H54 (cell line): ENCODE measurements around the gene GNB1.

Experiments used
- DNase-seq: peaks from one replicate; pipeline ENCODE4 v3.0.0; 2011; ENCODE audit warnings: low spot score, mixed read lengths; ENCODE audit not compliant: insufficient read length
- FAIRE-seq: peaks from 3 replicates; lab custom pipeline; 2011; peaks lifted over from hg19 to GRCh38; lab: Jason Lieb, UNC
- POLR2A ChIP-seq: IDR thresholded peaks from 2 replicates; pipeline ENCODE4 v1.6.1; 2011; ENCODE audit warnings: low read depth, mild to moderate bottlenecking, low read length

Gene GNB1

GRCh38 chr1:1768249-1768992, 122.5 kb downstream of the GNB1 start:
- no peak for TF ChIP-seq POLR2A
- no peak for DNase-seq
- FAIRE-seq: no peak

GRCh38 chr1:1764876-1765470, 125.9 kb downstream of the GNB1 start:
- FAIRE-seq: no peak
- TF ChIP-seq POLR2A: no peak
- no peak for DNase-seq

GRCh38 chr1:1763657-1764621, 126.9 kb downstream of the GNB1 start:
- no peak for FAIRE-seq
- TF ChIP-seq POLR2A: no peak
- DNase-seq: no peak

GRCh38 chr1:1761504-1762376, 129.1 kb downstream of the GNB1 start:
- no peak for TF ChIP-seq POLR2A
- FAIRE-seq (no peak), DNase-seq (no peak)

- FAIRE-seq: no peak
- no peak for TF ChIP-seq POLR2A
- DNase-seq: no peak
These were observed 130.2 kb downstream of the GNB1 start for GRCh38 chr1:1760715-1761114.

- no peak for TF ChIP-seq POLR2A
- FAIRE-seq (no peak), DNase-seq (no peak)
These were observed 130.6 kb downstream of the GNB1 start for GRCh38 chr1:1760345-1760650.

GRCh38 chr1:1759456-1760344, 131.2 kb downstream of the GNB1 start:
- TF ChIP-seq POLR2A: no peak
- no peak for FAIRE-seq
- no peak for DNase-seq

- FAIRE-seq (no peak), DNase-seq (no peak)
- no peak for TF ChIP-seq POLR2A
These were observed 132.0 kb downstream of the GNB1 start for GRCh38 chr1:1758692-1759455.

GRCh38 chr1:1758059-1758621, 132.7 kb downstream of the GNB1 start:
- DNase-seq (no peak), FAIRE-seq (no peak)
- no peak for TF ChIP-seq POLR2A

GRCh38 chr1:1757422-1758058, 133.3 kb downstream of the GNB1 start:
- DNase-seq (no peak), FAIRE-seq (no peak)
- TF ChIP-seq POLR2A: no peak

- DNase-seq (no peak), FAIRE-seq (no peak)
- no peak for TF ChIP-seq POLR2A
These were observed 134.0 kb downstream of the GNB1 start for GRCh38 chr1:1756661-1757421.
